ENCODE data around the gene GIT1.

The GIT1 gene

GRCh38 chr17:29546830-29547229, 42.6 kb downstream of the GIT1 start:
- no peak overlapping the region for H3K4me2 ChIP-seq
- H3K27me3 ChIP-seq (ENCODE audit: insufficient read depth, low read depth): no peaks in the 10 kb centered on the region
- H4K20me1 ChIP-seq (ENCODE audit: insufficient read depth): no peaks in the 10 kb centered on the region
- TF ChIP-seq CTCF (conservative IDR thresholded peaks at IDR 0.05; ENCODE audit: low read depth, low read length): no peak
- no peak overlapping the region for H3K9ac ChIP-seq
- H3K4me3 ChIP-seq (IDR thresholded peaks at IDR 0.05; ENCODE audit: insufficient read depth, low read depth, low read length): no peak overlapping the region
- H2AFZ ChIP-seq (ENCODE audit: low read depth): no peak overlapping the region
- H3K4me1 ChIP-seq (ENCODE audit: low read depth, poor library complexity, severe bottlenecking): peaks cover 21% of the 10 kb centered on the region
- H3K36me3 ChIP-seq (ENCODE audit: insufficient read depth): no peaks in the 10 kb centered on the region
- H3K79me2 ChIP-seq (ENCODE audit: insufficient read depth, low read depth): no peaks in the 10 kb centered on the region
- H3K27ac ChIP-seq: no peak overlapping the region

DNA sequence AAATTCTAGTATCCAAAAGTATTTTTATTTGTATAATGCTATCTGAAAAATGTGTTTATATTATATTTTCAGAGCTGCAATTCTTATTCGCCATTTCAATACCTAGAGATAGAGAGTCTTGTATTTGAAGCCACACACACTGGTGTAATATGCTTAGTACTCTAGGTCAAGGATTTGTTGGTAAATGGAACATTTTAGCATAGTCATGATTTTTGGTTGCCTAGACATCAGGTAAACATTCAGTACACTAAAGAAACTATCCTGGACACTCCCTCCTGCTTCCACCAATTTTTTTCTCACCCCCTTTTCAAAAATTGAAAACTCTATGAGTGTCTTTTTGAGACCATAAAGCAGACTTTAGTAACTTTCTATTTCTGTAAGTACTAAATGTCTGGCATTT, 43.4 kb downstream of the GIT1 start:
- Histone ChIP-seq H3K27ac (no peak overlapping the region), H4K20me1 (ENCODE audit: insufficient read depth) (no peaks in the 10 kb centered on the region), H3K9ac (no peak overlapping the region), H3K79me2 (ENCODE audit: insufficient read depth, low read depth) (no peaks in the 10 kb centered on the region), H3K36me3 (ENCODE audit: insufficient read depth) (no peaks in the 10 kb centered on the region), H3K4me1 (ENCODE audit: low read depth, poor library complexity, severe bottlenecking) (peaks cover 21% of the 10 kb centered on the region), H3K4me3 (IDR thresholded peaks at IDR 0.05; ENCODE audit: insufficient read depth, low read depth, low read length) (no peak overlapping the region), H2AFZ (ENCODE audit: low read depth) (no peak overlapping the region), H3K27me3 (ENCODE audit: insufficient read depth, low read depth) (no peaks in the 10 kb centered on the region), H3K4me2 (no peak overlapping the region)
- no peak for TF ChIP-seq CTCF (conservative IDR thresholded peaks at IDR 0.05; ENCODE audit: low read depth, low read length)

DNA sequence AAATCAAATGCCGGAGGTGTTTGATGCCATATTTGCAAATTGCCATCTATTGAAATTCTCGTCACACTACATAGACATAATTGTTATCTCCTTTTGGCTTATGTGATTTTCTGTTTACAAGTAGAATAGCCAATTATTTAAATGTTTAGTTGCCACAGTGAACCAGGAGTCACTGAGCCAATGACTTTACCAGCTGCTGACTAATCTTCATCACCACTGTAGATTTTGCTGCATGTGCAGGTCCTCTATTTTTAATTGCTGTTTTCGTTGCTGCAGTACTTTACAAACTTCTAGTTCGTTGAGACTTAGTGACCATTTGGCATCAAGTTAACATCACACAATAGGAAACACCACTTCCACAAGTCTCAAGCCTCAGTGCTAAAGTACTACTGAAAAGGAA, 45.4 kb downstream of the GIT1 start:
- H3K4me2 ChIP-seq: no peak overlapping the region
- no peak overlapping the region for H3K9ac ChIP-seq
- H3K4me1 ChIP-seq (ENCODE audit: low read depth, poor library complexity, severe bottlenecking): peaks cover 10% of the 10 kb centered on the region
- no peak for TF ChIP-seq CTCF (conservative IDR thresholded peaks at IDR 0.05; ENCODE audit: low read depth, low read length)
- H3K27ac ChIP-seq: no peak overlapping the region
- H2AFZ ChIP-seq (ENCODE audit: low read depth): no peak overlapping the region
- no peaks in the 10 kb centered on the region for H3K27me3 ChIP-seq (ENCODE audit: insufficient read depth, low read depth)
- H4K20me1 ChIP-seq (ENCODE audit: insufficient read depth): no peaks in the 10 kb centered on the region
- no peak overlapping the region for H3K4me3 ChIP-seq (IDR thresholded peaks at IDR 0.05; ENCODE audit: insufficient read depth, low read depth, low read length)
- no peaks in the 10 kb centered on the region for H3K36me3 ChIP-seq (ENCODE audit: insufficient read depth)
- H3K79me2 ChIP-seq (ENCODE audit: insufficient read depth, low read depth): no peaks in the 10 kb centered on the region

DNA sequence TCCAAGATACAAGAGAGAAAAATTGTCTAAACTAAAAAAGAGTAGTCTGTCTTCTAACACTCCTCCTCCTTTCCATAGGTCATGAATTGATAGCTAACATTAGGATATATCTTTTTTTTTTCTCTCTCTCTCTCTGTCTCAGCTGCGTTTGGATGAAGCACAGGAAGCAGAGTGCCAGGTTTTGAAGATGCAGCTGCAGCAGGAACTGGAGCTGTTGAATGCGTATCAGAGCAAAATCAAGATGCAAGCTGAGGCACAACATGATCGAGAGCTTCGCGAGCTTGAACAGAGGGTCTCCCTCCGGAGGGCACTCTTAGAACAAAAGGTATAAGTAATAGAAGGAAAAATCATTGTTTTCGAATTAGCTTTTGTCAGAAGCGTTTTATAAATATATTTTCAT, 55.5 kb downstream of the GIT1 start:
- no peaks in the 10 kb centered on the region for H3K79me2 ChIP-seq (ENCODE audit: insufficient read depth, low read depth)
- TF ChIP-seq CTCF (conservative IDR thresholded peaks at IDR 0.05; ENCODE audit: low read depth, low read length): no peak
- H4K20me1 ChIP-seq (ENCODE audit: insufficient read depth): no peaks in the 10 kb centered on the region
- no peak overlapping the region for H3K27ac ChIP-seq
- H3K4me3 ChIP-seq (IDR thresholded peaks at IDR 0.05; ENCODE audit: insufficient read depth, low read depth, low read length): no peak overlapping the region
- no peaks in the 10 kb centered on the region for H3K4me1 ChIP-seq (ENCODE audit: low read depth, poor library complexity, severe bottlenecking)
- no peaks in the 10 kb centered on the region for H3K36me3 ChIP-seq (ENCODE audit: insufficient read depth)
- no peak overlapping the region for H3K9ac ChIP-seq
- no peak overlapping the region for H3K4me2 ChIP-seq
- no peaks in the 10 kb centered on the region for H3K27me3 ChIP-seq (ENCODE audit: insufficient read depth, low read depth)
- H2AFZ ChIP-seq (ENCODE audit: low read depth): no peak overlapping the region

DNA sequence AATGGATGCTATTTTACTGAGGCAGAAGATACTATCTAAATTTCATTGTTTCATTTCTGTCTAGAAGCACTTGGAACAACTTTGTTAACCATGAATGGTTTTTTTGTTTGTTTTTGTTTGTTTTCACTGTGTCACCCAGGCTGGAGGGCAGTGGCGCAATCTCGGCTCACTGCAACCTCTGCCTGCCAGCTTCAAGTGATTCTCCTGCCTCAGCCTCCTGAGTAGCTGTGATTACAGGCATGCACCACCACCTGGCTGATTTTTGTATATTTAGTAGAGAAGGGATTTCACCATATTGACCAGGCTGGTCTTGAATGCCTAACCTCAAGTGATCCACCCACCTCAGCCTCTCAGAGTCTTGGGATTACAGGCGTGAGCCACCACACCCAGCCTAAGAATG, 63.1 kb downstream of the GIT1 start:
- Histone ChIP-seq H3K27me3 (ENCODE audit: insufficient read depth, low read depth) (no peaks in the 10 kb centered on the region), H3K36me3 (ENCODE audit: insufficient read depth) (no peaks in the 10 kb centered on the region)

More for the DNA sequence above, 63.1 kb downstream of the GIT1 start:
- Histone ChIP-seq H3K27ac (no peak overlapping the region), H3K4me1 (ENCODE audit: low read depth, poor library complexity, severe bottlenecking) (no peaks in the 10 kb centered on the region), H3K79me2 (ENCODE audit: insufficient read depth, low read depth) (no peaks in the 10 kb centered on the region), H2AFZ (ENCODE audit: low read depth) (no peak overlapping the region), H3K4me3 (IDR thresholded peaks at IDR 0.05; ENCODE audit: insufficient read depth, low read depth, low read length) (no peak overlapping the region), H3K4me2 (no peak overlapping the region), H4K20me1 (ENCODE audit: insufficient read depth) (no peaks in the 10 kb centered on the region), H3K9ac (no peak overlapping the region)
- no peak for TF ChIP-seq CTCF (conservative IDR thresholded peaks at IDR 0.05; ENCODE audit: low read depth, low read length)

Data from KMS-11 (cell line).